ENCODE results near the gene MOGAT1.

GRCh38 chr2:222747526-222748160, 76.2 kb downstream of the MOGAT1 start:
- TF ChIP-seq CTCF (IDR thresholded peaks at IDR 0.05; ENCODE audit: low read depth, low read length, missing input control) (no peak), JUND (IDR thresholded peaks at IDR 0.05) (no peak), TAF1 (conservative IDR thresholded peaks at IDR 0.05) (no peak), RAD21 (IDR thresholded peaks at IDR 0.05) (no peak), REST (IDR thresholded peaks at IDR 0.05) (no peak), EGR1 (IDR thresholded peaks at IDR 0.05; ENCODE audit: low read depth in 2 of 2) (no peak)
- TF ChIP-seq, protein P1, sequence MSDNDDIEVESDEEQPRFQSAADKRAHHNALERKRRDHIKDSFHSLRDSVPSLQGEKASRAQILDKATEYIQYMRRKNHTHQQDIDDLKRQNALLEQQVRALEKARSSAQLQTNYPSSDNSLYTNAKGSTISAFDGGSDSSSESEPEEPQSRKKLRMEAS (IDR thresholded peaks at IDR 0.05) = no peak

Data from liver (tissue), 3 donors.